ENCODE measurements around the gene PDE6A.

The PDE6A gene

GRCh38 chr5:149841851-149842793 is 102.5 kb downstream of the PDE6A start:
- in situ Hi-C loops (cut with MboI; ENCODE audit: low sequenced_read_pairs), result loop anchor here (25.0 kb wide), 1 partner anchor 370 kb away; no protein-coding TSS in a partner anchor

- in situ Hi-C loops (cut with MboI; ENCODE audit: low sequenced_read_pairs), result loop anchor here (25.0 kb wide), 1 partner anchor 372 kb away; no protein-coding TSS in a partner anchor
Measured at GRCh38 chr5:149840226-149840825, 104.3 kb downstream of the PDE6A start.

DNA sequence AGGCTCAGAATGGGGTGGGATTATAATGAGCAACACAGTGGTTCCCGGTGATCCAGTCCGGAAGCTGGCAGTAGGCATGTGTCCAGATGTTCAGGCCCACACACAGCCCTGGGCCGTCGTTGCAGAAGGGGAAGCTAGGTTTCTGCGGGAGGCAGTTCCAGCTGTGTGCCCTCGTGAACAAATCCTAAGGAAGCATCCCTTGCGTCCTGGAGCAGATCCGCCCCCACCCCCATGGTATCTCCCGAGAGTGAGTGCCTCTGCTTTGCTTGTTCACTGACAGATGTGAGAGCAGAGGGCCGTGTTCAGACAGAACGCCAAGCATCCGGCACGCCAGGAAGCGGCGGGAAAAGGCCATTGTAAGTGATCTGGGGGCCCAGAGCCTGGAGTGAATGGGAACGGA is 104.8 kb downstream of the PDE6A start:
- in situ Hi-C loops (cut with MboI; ENCODE audit: low sequenced_read_pairs), result loop anchor here (5.0 to 25.0 kb wide), 3 partner anchors 138 to 373 kb away; no protein-coding TSS in a partner anchor

- in situ Hi-C loops (cut with MboI; ENCODE audit: low sequenced_read_pairs), result loop anchor here (5.0 to 25.0 kb wide), 3 partner anchors 138 to 373 kb away; no protein-coding TSS in a partner anchor
Measured at GRCh38 chr5:149838881-149839739, 105.5 kb downstream of the PDE6A start.

DNA sequence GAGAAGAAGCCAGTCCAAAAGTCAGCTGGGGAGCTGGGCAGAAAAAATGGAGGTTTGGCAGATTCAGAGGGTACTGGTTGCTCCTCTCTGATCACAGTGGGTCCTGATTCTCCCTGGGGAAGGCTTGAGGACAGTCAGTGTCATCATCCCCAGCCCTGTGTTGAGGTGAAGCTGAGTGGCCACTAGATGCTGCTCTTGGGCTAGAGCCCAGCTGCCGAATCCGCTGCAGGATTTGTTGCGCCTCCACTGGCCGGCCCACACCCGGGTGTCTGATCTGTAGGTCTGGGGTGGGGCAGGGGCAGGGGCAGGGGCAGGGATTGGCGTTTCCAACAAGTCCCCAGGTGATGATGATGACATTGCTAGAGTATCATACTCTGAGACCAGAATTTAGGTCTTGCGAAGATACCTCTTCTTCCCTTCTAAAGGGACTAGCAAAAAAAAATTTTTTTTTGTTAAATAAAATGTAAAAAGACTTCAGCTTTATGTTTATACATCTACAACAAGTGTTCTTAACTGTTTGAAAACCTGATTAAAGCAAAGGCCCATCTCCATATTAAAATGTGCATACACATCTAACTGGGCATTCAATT is 106.8 kb downstream of the PDE6A start:
- in situ Hi-C loops (cut with MboI; ENCODE audit: low sequenced_read_pairs), result loop anchor here (5.0 to 25.0 kb wide), 3 partner anchors 140 to 375 kb away; no protein-coding TSS in a partner anchor

- in situ Hi-C loops (cut with MboI; ENCODE audit: low sequenced_read_pairs), result loop anchor here (5.0 to 25.0 kb wide), 3 partner anchors 141 to 376 kb away; no protein-coding TSS in a partner anchor
Measured at GRCh38 chr5:149836451-149837139, 108.0 kb downstream of the PDE6A start.

DNA sequence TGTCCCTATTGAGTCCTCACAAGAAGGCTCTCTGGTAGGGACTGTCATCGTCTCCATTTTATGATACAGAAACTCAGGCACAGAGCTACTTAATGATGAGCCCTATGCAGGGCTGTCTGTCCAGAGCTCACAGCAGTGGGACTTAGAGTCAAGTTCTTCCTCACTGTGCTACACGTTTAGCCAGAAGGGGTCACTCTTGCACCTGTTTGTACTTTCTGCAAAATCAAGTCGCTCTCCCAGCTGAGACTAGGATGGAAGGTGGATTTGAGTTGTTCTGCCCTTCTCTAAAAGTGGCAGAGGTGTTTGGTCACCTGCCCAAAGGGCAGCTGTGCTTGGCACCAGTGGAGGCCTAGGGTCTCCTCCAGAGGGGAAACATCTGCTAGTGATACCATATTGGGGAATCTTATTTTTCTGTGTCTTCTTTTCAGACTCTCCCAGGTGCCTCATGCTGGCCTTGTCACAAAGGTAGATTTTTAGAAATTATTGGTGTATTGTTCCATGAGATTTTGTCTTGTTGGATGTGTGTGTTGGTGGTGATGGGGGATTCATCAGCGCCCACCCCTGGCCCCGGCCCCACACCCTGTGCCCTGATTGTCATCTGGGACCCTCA is 110.2 kb downstream of the PDE6A start:
- in situ Hi-C loops (cut with MboI; ENCODE audit: low sequenced_read_pairs), result loop anchor here (10.0 to 25.0 kb wide), 2 partner anchors 290 to 378 kb away; no protein-coding TSS in a partner anchor

GRCh38 chr5:149833116-149833827 is 111.3 kb downstream of the PDE6A start:
- in situ Hi-C loops (cut with MboI; ENCODE audit: low sequenced_read_pairs), result loop anchor here (10.0 to 25.0 kb wide), 2 partner anchors 292 to 379 kb away; no protein-coding TSS in a partner anchor

DNA sequence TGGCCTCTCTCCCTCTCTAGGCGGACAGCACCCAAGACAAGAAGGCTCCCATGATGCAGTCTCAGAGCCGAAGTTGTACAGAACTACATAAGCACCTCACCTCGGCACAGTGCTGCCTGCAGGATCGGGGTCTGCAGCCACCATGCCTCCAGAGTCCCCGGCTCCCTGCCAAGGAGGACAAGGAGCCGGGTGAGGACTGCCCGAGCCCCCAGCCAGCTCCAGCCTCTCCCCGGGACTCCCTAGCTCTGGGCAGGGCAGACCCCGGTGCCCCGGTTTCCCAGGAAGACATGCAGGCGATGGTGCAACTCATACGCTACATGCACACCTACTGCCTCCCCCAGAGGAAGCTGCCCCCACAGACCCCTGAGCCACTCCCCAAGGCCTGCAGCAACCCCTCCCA is 112.0 kb downstream of the PDE6A start:
- in situ Hi-C loops (cut with MboI; ENCODE audit: low sequenced_read_pairs), result loop anchor here (10.0 to 25.0 kb wide), 2 partner anchors 292 to 380 kb away; no protein-coding TSS in a partner anchor

GRCh38 chr5:149831492-149831891 is 113.1 kb downstream of the PDE6A start:
- in situ Hi-C loops (cut with MboI; ENCODE audit: low sequenced_read_pairs), result loop anchor here (10.0 to 25.0 kb wide), 2 partner anchors 293 to 381 kb away; no protein-coding TSS in a partner anchor

- in situ Hi-C loops (cut with MboI; ENCODE audit: low sequenced_read_pairs), result loop anchor here (10.0 to 25.0 kb wide), 2 partner anchors 294 to 382 kb away; no protein-coding TSS in a partner anchor
Measured at GRCh38 chr5:149830579-149830978, 114.0 kb downstream of the PDE6A start.

DNA sequence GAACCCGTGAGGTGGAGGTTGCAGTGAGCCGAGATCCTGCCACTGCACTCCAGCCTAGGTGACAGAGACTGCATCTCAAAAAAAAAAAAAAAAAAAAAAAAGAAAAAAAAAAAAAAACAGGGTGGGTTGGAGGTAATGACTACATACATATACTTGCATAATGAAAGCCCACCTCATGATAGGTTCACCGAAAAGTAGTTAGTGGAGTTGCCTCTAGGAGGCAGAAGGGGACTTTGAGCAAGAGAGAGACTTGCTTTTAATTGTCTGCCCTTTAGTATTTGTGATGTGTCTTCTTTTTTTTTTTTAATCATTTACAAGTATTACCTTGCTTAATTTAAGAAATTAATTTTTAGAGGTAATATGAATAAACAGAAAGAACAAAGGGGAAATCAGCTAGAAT is 114.6 kb downstream of the PDE6A start:
- in situ Hi-C loops (cut with MboI; ENCODE audit: low sequenced_read_pairs), result loop anchor here (5.0 to 25.0 kb wide), 3 partner anchors 183 to 382 kb away; no protein-coding TSS in a partner anchor

DNA sequence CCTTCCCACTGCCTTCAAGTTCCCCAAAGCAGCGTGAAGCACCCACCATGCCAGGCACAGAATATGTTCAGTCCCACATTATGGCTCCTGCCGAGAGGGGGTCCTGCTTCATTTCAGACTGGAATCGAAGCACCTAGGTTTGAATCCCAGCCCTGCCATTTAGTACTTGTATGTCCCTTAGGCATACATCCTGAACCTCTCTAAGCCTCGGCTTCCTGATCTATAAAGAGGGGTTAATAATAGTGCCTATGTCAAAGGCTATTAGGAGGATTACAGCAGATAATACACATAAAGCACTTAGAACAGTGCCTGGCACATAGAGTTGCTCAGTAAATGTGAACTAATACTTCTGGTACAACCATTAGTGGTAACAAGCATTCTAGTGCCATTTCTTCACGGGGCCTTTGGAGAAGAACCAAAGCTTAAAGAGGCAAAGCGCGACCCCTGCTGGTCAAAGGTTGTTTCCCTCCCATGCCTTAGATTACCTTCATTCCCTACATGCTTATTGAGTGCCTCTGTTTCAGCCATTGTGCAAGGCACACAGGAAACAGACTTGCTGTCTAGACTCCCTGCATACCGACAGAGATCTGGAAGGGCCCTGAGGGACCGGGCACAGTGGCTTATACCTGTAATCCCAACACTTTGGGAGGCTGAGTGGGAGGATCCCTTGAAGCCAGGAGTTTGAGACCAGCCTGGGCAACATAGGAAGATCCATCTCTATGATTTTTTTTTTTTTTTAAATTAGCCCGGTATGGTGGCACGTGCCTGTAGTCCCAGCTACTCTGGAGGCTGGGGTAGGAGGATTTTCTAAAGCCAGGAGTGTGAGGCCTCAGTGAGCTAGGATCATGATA is 116.2 kb downstream of the PDE6A start:
- in situ Hi-C loops (cut with MboI; ENCODE audit: low sequenced_read_pairs), result loop anchor here (5.0 to 25.0 kb wide), 2 partner anchors 181 to 384 kb away; no protein-coding TSS in a partner anchor

DNA sequence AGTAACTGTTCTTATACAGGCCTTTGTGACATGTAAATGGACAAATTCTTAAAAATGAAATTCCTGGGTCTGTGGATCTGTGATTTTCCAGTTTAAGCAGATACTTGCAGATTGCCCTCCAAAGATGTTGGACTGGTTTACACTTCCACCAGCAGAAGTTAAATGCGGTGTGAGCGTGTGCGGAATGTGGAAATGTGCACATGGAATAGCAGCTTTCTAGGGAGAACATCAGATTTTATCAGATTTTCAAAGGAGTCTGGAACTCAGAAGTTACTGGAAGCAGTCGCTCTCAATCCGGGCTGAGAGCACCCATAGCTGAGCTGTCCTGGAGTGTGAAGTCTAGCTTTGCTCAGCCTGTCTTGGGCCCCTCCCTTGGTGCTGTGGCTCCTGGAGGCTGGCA is 117.0 kb downstream of the PDE6A start:
- in situ Hi-C loops (cut with MboI; ENCODE audit: low sequenced_read_pairs), result loop anchor here (5.0 to 25.0 kb wide), 2 partner anchors 180 to 385 kb away; no protein-coding TSS in a partner anchor

DNA sequence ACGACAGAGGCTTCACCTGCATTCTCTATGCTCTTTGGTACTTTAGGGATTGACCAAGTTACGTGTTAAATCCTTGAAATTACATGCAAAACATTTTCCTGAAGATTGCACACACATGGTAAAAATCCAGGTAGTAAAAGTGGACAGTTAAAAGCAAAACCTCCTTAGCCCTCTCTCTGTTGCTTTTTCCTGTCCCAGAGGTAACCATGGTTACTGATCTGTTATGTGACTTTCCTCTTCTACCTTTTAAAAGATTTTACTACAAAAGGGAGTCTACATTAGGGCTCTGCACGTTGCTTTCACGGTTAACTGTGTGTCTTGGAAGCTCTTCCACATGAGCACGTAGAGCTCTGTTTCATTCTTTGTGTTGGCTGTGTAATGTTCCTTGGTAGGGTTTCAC is 117.5 kb downstream of the PDE6A start:
- in situ Hi-C loops (cut with MboI; ENCODE audit: low sequenced_read_pairs), result loop anchor here (5.0 to 25.0 kb wide), 2 partner anchors 180 to 385 kb away; no protein-coding TSS in a partner anchor

- in situ Hi-C loops (cut with MboI; ENCODE audit: low sequenced_read_pairs), result loop anchor here (5.0 to 25.0 kb wide), 2 partner anchors 179 to 386 kb away; no protein-coding TSS in a partner anchor
Measured at GRCh38 chr5:149826574-149826973, 118.0 kb downstream of the PDE6A start.

GRCh38 chr5:149824846-149825245 is 119.7 kb downstream of the PDE6A start:
- in situ Hi-C loops (cut with MboI; ENCODE audit: low sequenced_read_pairs), result loop anchor here (5.0 to 25.0 kb wide), 2 partner anchors 178 to 387 kb away; no protein-coding TSS in a partner anchor

Measured in HL-60/S4 (cell line).